Medulla oblongata (tissue), 1 donor: ENCODE data around the gene SLC22A8.
"Not testable (repeated sequence)": the region's sequence is repeated elsewhere in the genome, so short reads cannot be mapped to it uniquely, and the experiment has no call there.

Experiments used
- DNase-seq: peaks from one replicate; pipeline ENCODE4 v3.0.0-alpha.2; 2015; ENCODE audit errors: extremely low spot score

The SLC22A8 gene

GRCh38 chr11:63015521-63016215, at the start of gene SLC22A8:
Gene SLC22A8, minus strand, starts transcription at chr11:63015841. Its CDS starts 883 bp downstream, at chr11:63014958.
- no peak for DNase-seq

GRCh38 chr11:63046203-63046602, 30.6 kb upstream of the SLC22A8 start:
- not testable (repeated sequence) for DNase-seq

GRCh38 chr11:63042596-63042995, 27.0 kb upstream of the SLC22A8 start:
- no peak for DNase-seq

- DNase-seq: no peak
These were observed 16.8 kb upstream of the SLC22A8 start for GRCh38 chr11:63032457-63032856.

- DNase-seq: peak; percentile 92
These were observed 8.4 kb upstream of the SLC22A8 start for GRCh38 chr11:63023841-63024648.

GRCh38 chr11:63023222-63023814, 7.7 kb upstream of the SLC22A8 start:
- DNase-seq: no peak

GRCh38 chr11:63022441-63022840, 6.8 kb upstream of the SLC22A8 start:
- no peak for DNase-seq

GRCh38 chr11:63020671-63021291, 5.1 kb upstream of the SLC22A8 start:
- DNase-seq: no peak

GRCh38 chr11:63019506-63019905, 3.9 kb upstream of the SLC22A8 start:
- no peak for DNase-seq

- no peak for DNase-seq
These were observed 1.8 kb upstream of the SLC22A8 start for GRCh38 chr11:63017306-63017974.

GRCh38 chr11:63014408-63015055, 1.1 kb downstream of the SLC22A8 start:
- DNase-seq: no peak

GRCh38 chr11:63012839-63013238, 2.8 kb downstream of the SLC22A8 start:
- DNase-seq: no peak

GRCh38 chr11:63012430-63012829, 3.2 kb downstream of the SLC22A8 start:
- peak; percentile 52 for DNase-seq

- no peak for DNase-seq
These were observed 4.7 kb downstream of the SLC22A8 start for GRCh38 chr11:63010934-63011439.

GRCh38 chr11:63007920-63008319, 7.7 kb downstream of the SLC22A8 start:
- no peak for DNase-seq

- DNase-seq: no peak
These were observed 14.2 kb downstream of the SLC22A8 start for GRCh38 chr11:63001456-63001855.

- no peak for DNase-seq
These were observed 16.0 kb downstream of the SLC22A8 start for GRCh38 chr11:62999649-63000048.

- DNase-seq: no peak
These were observed 16.5 kb downstream of the SLC22A8 start for GRCh38 chr11:62999156-62999555.

GRCh38 chr11:62996271-62996670, 19.4 kb downstream of the SLC22A8 start:
- DNase-seq: no peak

- DNase-seq: no peak
These were observed 20.9 kb downstream of the SLC22A8 start for GRCh38 chr11:62994775-62995174.

GRCh38 chr11:62988276-62988675, 27.4 kb downstream of the SLC22A8 start:
- DNase-seq: no peak
